BLaER1 (cell line): ENCODE results near the gene TUT4.
"Not testable (repeated sequence)": the region's sequence is repeated elsewhere in the genome, so short reads cannot be mapped to it uniquely, and the experiment has no call there.

Source experiments
- H3K27ac ChIP-seq: shearing (Covaris generic); formaldehyde crosslinking; 2 replicates; pipeline ENCODE4 v1.8.1; 2022
- H3K27me3 ChIP-seq: shearing (Covaris generic); formaldehyde crosslinking; 2 replicates; pipeline ENCODE4 v1.8.1; 2022
- H3K36me3 ChIP-seq: shearing (Covaris generic); formaldehyde crosslinking; 2 replicates; pipeline ENCODE4 v1.8.1; 2022
- H3K4me1 ChIP-seq: shearing (Covaris generic); formaldehyde crosslinking; 2 replicates; pipeline ENCODE4 v1.8.1; 2022
- H3K4me2 ChIP-seq: shearing (Covaris generic); formaldehyde crosslinking; 2 replicates; pipeline ENCODE4 v1.8.1; 2022
- H3K4me3 ChIP-seq: shearing (Covaris generic); formaldehyde crosslinking; 2 replicates; pipeline ENCODE4 v1.8.1; 2022
- H3K9ac ChIP-seq: shearing (Covaris generic); formaldehyde crosslinking; 2 replicates; pipeline ENCODE4 v1.8.1; 2022
- H3K9me3 ChIP-seq: shearing (Covaris generic); formaldehyde crosslinking; 2 replicates; pipeline ENCODE4 v1.8.1; 2022
- H4K20me1 ChIP-seq: shearing (Covaris generic); formaldehyde crosslinking; 2 replicates; pipeline ENCODE4 v1.8.1; 2022
- Cebpa-rat ChIP-seq: shearing (Covaris generic); IDR thresholded peaks from 2 replicates; pipeline ENCODE4 v1.8.1; 2022

Gene TUT4

GRCh38 chr1:52592637-52593323 is 39.9 kb upstream of the TUT4 start:
- H3K27ac ChIP-seq: no peak overlapping the region
- H3K4me1 ChIP-seq: peaks cover 9% of the 10 kb centered on the region
- H3K9ac ChIP-seq: no peak overlapping the region
- no peaks in the 10 kb centered on the region for H3K27me3 ChIP-seq
- no peaks in the 10 kb centered on the region for H3K36me3 ChIP-seq
- TF ChIP-seq Cebpa-rat: no peak
- H3K9me3 ChIP-seq: no peaks in the 10 kb centered on the region
- peak overlapping the region; percentile 8; the same call in 1 of the 2 replicates for H3K4me2 ChIP-seq
- H3K4me3 ChIP-seq: no peak overlapping the region
- H4K20me1 ChIP-seq: no peaks in the 10 kb centered on the region

- no peak overlapping the region for H3K9ac ChIP-seq
- no peaks in the 10 kb centered on the region for H4K20me1 ChIP-seq
- TF ChIP-seq Cebpa-rat: no peak
- H3K4me2 ChIP-seq: no peak overlapping the region
- H3K4me1 ChIP-seq: peaks cover 19% of the 10 kb centered on the region
- H3K27me3 ChIP-seq: no peaks in the 10 kb centered on the region
- H3K9me3 ChIP-seq: no peaks in the 10 kb centered on the region
- H3K27ac ChIP-seq: no peak overlapping the region
- H3K4me3 ChIP-seq: no peak overlapping the region
- H3K36me3 ChIP-seq: no peaks in the 10 kb centered on the region
These were observed 37.4 kb upstream of the TUT4 start for GRCh38 chr1:52590266-52590665.

GRCh38 chr1:52588535-52588934 is 35.6 kb upstream of the TUT4 start:
- peaks cover 19% of the 10 kb centered on the region for H3K4me1 ChIP-seq
- H3K9ac ChIP-seq: no peak overlapping the region
- TF ChIP-seq Cebpa-rat: no peak
- no peak overlapping the region for H3K4me3 ChIP-seq
- no peaks in the 10 kb centered on the region for H4K20me1 ChIP-seq
- no peak overlapping the region for H3K4me2 ChIP-seq
- H3K27ac ChIP-seq: no peak overlapping the region
- H3K9me3 ChIP-seq: no peaks in the 10 kb centered on the region
- H3K27me3 ChIP-seq: no peaks in the 10 kb centered on the region
- no peaks in the 10 kb centered on the region for H3K36me3 ChIP-seq

GRCh38 chr1:52588027-52588426 is 35.1 kb upstream of the TUT4 start:
- Histone ChIP-seq H3K27me3 (no peaks in the 10 kb centered on the region), H3K9ac (no peak overlapping the region), H3K36me3 (no peaks in the 10 kb centered on the region), H4K20me1 (no peaks in the 10 kb centered on the region), H3K4me2 (no peak overlapping the region), H3K4me3 (no peak overlapping the region), H3K27ac (no peak overlapping the region), H3K9me3 (no peaks in the 10 kb centered on the region), H3K4me1 (peaks cover 16% of the 10 kb centered on the region)
- TF ChIP-seq Cebpa-rat: no peak

- peak overlapping the region; percentile 36 for H3K4me2 ChIP-seq
These were observed 32.6 kb upstream of the TUT4 start for GRCh38 chr1:52585474-52585873.

GRCh38 chr1:52582116-52582696 is 29.3 kb upstream of the TUT4 start:
- H4K20me1 ChIP-seq: no peaks in the 10 kb centered on the region
- no peaks in the 10 kb centered on the region for H3K27me3 ChIP-seq
- H3K4me2 ChIP-seq: no peak overlapping the region
- H3K4me3 ChIP-seq: no peak overlapping the region
- no peak overlapping the region for H3K27ac ChIP-seq
- H3K4me1 ChIP-seq: peaks cover 10% of the 10 kb centered on the region
- H3K9ac ChIP-seq: no peak overlapping the region
- TF ChIP-seq Cebpa-rat: no peak
- H3K9me3 ChIP-seq: no peaks in the 10 kb centered on the region
- H3K36me3 ChIP-seq: no peaks in the 10 kb centered on the region

More at GRCh38 chr1:52585474-52585873, 32.6 kb upstream of the TUT4 start:
- Histone ChIP-seq H3K9me3 (no peaks in the 10 kb centered on the region), H4K20me1 (no peaks in the 10 kb centered on the region), H3K27ac (no peak overlapping the region), H3K36me3 (no peaks in the 10 kb centered on the region), H3K27me3 (no peaks in the 10 kb centered on the region), H3K9ac (no peak overlapping the region), H3K4me1 (peaks cover 10% of the 10 kb centered on the region), H3K4me3 (no peak overlapping the region)
- TF ChIP-seq Cebpa-rat: no peak

- no peaks in the 10 kb centered on the region for H3K9me3 ChIP-seq
- no peak for TF ChIP-seq Cebpa-rat
- H4K20me1 ChIP-seq: no peaks in the 10 kb centered on the region
- H3K27me3 ChIP-seq: no peaks in the 10 kb centered on the region
- H3K36me3 ChIP-seq: no peaks in the 10 kb centered on the region
- H3K4me1 ChIP-seq: no peaks in the 10 kb centered on the region
- no peak overlapping the region for H3K4me2 ChIP-seq
- H3K9ac ChIP-seq: no peak overlapping the region
- no peak overlapping the region for H3K4me3 ChIP-seq
- H3K27ac ChIP-seq: no peak overlapping the region
These were observed 27.4 kb upstream of the TUT4 start for GRCh38 chr1:52580283-52580682.

- Histone ChIP-seq H3K9ac (no peak overlapping the region), H3K9me3 (no peaks in the 10 kb centered on the region), H3K4me2 (no peak overlapping the region), H3K27ac (no peak overlapping the region), H3K4me1 (no peaks in the 10 kb centered on the region), H3K4me3 (no peak overlapping the region), H3K36me3 (no peaks in the 10 kb centered on the region), H4K20me1 (no peaks in the 10 kb centered on the region), H3K27me3 (no peaks in the 10 kb centered on the region)
- no peak for TF ChIP-seq Cebpa-rat
These were observed 26.5 kb upstream of the TUT4 start for GRCh38 chr1:52579415-52579814.

GRCh38 chr1:52578066-52578465 is 25.2 kb upstream of the TUT4 start:
- H3K4me1 ChIP-seq, H3K4me3 ChIP-seq, H3K27ac ChIP-seq, H3K9me3 ChIP-seq, H3K27me3 ChIP-seq, H3K4me2 ChIP-seq, H3K36me3 ChIP-seq, H4K20me1 ChIP-seq, H3K9ac ChIP-seq: not testable (repeated sequence)

- no peak for TF ChIP-seq Cebpa-rat
- no peaks in the 10 kb centered on the region for H3K27me3 ChIP-seq
- no peaks in the 10 kb centered on the region for H4K20me1 ChIP-seq
- H3K9me3 ChIP-seq: peaks cover 8% of the 10 kb centered on the region
- no peak overlapping the region for H3K27ac ChIP-seq
- no peak overlapping the region for H3K4me2 ChIP-seq
- H3K4me3 ChIP-seq: no peak overlapping the region
- no peak overlapping the region for H3K9ac ChIP-seq
- H3K4me1 ChIP-seq: no peaks in the 10 kb centered on the region
- no peaks in the 10 kb centered on the region for H3K36me3 ChIP-seq
These were observed 23.2 kb upstream of the TUT4 start for GRCh38 chr1:52576074-52576473.

GRCh38 chr1:52574594-52574993 is 21.7 kb upstream of the TUT4 start:
- Histone ChIP-seq H3K9ac (no peak overlapping the region), H3K27ac (no peak overlapping the region), H3K4me1 (peaks cover 7% of the 10 kb centered on the region), H3K9me3 (peaks cover 8% of the 10 kb centered on the region), H3K4me2 (no peak overlapping the region), H3K4me3 (no peak overlapping the region), H3K27me3 (no peaks in the 10 kb centered on the region), H3K36me3 (no peaks in the 10 kb centered on the region), H4K20me1 (no peaks in the 10 kb centered on the region)
- no peak for TF ChIP-seq Cebpa-rat
